MM.1S (cell line): ENCODE data around the gene PLXNA2.

Experiments used
- DNase-seq: peaks from one replicate; pipeline ENCODE4 v3.0.0-alpha.2; 2015
- H2AFZ ChIP-seq: fragments of 300-600 bp; sonication (generic); 2 replicates; pipeline ENCODE4 v1.6.0; 2016; ENCODE audit warnings: antibody characterized with exemption, low read length
- H3F3A ChIP-seq: fragments of 300-600 bp; sonication (generic); 2 replicates; pipeline ENCODE4 v1.6.1; 2016; ENCODE audit warnings: mild to moderate bottlenecking, antibody characterized with exemption, low read length, moderate library complexity, mixed read lengths; ENCODE audit not compliant: insufficient read depth
- H3K27ac ChIP-seq: fragments of 300-600 bp; sonication (generic); 2 replicates; pipeline ENCODE4 v1.5.1; 2016; ENCODE audit warnings: mild to moderate bottlenecking, low read length
- H3K27me3 ChIP-seq: fragments of 300-600 bp; sonication (generic); replicated peaks from 2 replicates; pipeline ENCODE4 v1.6.0; 2016; ENCODE audit warnings: low read length; ENCODE audit not compliant: insufficient read depth
- H3K36me3 ChIP-seq: fragments of 300-600 bp; sonication (generic); replicated peaks from 2 replicates; pipeline ENCODE4 v1.6.1; 2016; ENCODE audit warnings: mild to moderate bottlenecking, low read length, mixed read lengths; ENCODE audit not compliant: insufficient read depth
- H3K4me1 ChIP-seq: fragments of 300-600 bp; sonication (generic); 2 replicates; pipeline ENCODE4 v1.6.1; 2016; ENCODE audit warnings: low read length, mixed read lengths
- H3K4me2 ChIP-seq: fragments of 300-600 bp; sonication (generic); 2 replicates; pipeline ENCODE4 v1.6.0; 2016; ENCODE audit warnings: low read depth, low read length
- H3K4me3 ChIP-seq: fragments of 300-600 bp; sonication (generic); 2 replicates; pipeline ENCODE4 v1.5.1; 2016; ENCODE audit warnings: low read length, mixed read lengths
- H3K79me2 ChIP-seq: fragments of 300-600 bp; sonication (generic); 2 replicates; pipeline ENCODE4 v1.6.1; 2016; ENCODE audit warnings: mixed run types, low read length, mixed read lengths
- H3K9ac ChIP-seq: fragments of 300-600 bp; sonication (generic); 2 replicates; pipeline ENCODE4 v1.6.1; 2016; ENCODE audit warnings: low read length, mixed read lengths
- H3K9me2 ChIP-seq: fragments of 300-600 bp; sonication (generic); replicated peaks from 2 replicates; pipeline ENCODE4 v1.6.1; 2016; ENCODE audit warnings: mild to moderate bottlenecking, low read length, mixed read lengths; ENCODE audit not compliant: insufficient read depth
- H3K9me3 ChIP-seq: fragments of 300-600 bp; sonication (generic); replicated peaks from 2 replicates; pipeline ENCODE4 v1.6.1; 2016; ENCODE audit warnings: mild to moderate bottlenecking, low read length, mixed read lengths; ENCODE audit not compliant: insufficient read depth
- H4K20me1 ChIP-seq: fragments of 300-600 bp; sonication (generic); 2 replicates; pipeline ENCODE4 v1.6.1; 2016; ENCODE audit warnings: mild to moderate bottlenecking, low read length, moderate library complexity, mixed read lengths; ENCODE audit not compliant: insufficient read depth
- EZH2 ChIP-seq: fragments of 300-600 bp; sonication (generic); optimal IDR thresholded peaks from 2 replicates; pipeline ENCODE3; 2017; ENCODE audit warnings: low read depth, mild to moderate bottlenecking, antibody characterized with exemption, low read length, mixed read lengths
- EZH2phosphoT487 ChIP-seq: fragments of 300-600 bp; sonication (generic); IDR thresholded peaks from 2 replicates; pipeline ENCODE4 v1.6.1; 2018; ENCODE audit warnings: antibody characterized with exemption, low read length
- TF ChIP-seq, protein P1 (sequence below): fragments of 300-600 bp; sonication (generic); IDR thresholded peaks from 2 replicates; pipeline ENCODE4 v1.5.1; 2016; ENCODE audit warnings: antibody characterized with exemption, low read length, mixed read lengths

The PLXNA2 gene

DNA sequence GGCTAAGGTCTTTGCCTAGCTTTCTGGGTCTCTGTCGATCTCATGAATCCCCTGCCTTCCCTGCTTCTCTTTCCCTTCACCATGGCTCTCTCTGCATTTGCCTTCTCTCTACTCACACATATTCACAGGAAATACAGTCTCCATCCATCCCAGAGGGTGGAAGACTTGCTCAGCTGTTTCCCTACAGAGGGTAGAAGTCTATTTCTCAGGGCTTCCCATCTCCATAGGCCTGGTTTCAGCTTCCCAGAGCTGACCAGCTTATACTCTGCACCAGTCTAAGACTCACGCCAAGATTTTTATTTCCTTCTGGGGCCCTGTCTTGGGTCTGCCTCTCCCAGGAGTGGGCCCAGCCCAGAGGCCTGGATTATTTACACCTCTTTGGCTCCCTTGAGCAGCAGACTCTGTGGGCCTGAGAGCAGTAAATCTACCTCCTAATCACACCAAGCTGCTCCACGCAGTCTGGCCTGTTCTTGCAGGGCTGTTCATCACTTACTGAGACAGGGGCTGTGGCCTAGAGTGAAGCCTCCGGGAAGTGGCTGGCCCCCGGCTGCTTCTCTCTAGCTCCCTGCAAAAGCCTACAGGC is 102.5 kb downstream of the PLXNA2 start:
- Histone ChIP-seq H3K79me2 (no peaks in the 10 kb centered on the region), H3K9ac (no peak overlapping the region), H3K4me1 (no peaks in the 10 kb centered on the region), H3K27ac (no peak overlapping the region), H3K9me2 (no peaks in the 10 kb centered on the region), H3K4me3 (no peak overlapping the region), H2AFZ (no peak overlapping the region), H3K27me3 (no peaks in the 10 kb centered on the region), H3K36me3 (no peaks in the 10 kb centered on the region), H4K20me1 (no peaks in the 10 kb centered on the region), H3K4me2 (no peak overlapping the region), H3K9me3 (no peaks in the 10 kb centered on the region), H3F3A (no peaks in the 10 kb centered on the region)
- TF ChIP-seq, protein P1, sequence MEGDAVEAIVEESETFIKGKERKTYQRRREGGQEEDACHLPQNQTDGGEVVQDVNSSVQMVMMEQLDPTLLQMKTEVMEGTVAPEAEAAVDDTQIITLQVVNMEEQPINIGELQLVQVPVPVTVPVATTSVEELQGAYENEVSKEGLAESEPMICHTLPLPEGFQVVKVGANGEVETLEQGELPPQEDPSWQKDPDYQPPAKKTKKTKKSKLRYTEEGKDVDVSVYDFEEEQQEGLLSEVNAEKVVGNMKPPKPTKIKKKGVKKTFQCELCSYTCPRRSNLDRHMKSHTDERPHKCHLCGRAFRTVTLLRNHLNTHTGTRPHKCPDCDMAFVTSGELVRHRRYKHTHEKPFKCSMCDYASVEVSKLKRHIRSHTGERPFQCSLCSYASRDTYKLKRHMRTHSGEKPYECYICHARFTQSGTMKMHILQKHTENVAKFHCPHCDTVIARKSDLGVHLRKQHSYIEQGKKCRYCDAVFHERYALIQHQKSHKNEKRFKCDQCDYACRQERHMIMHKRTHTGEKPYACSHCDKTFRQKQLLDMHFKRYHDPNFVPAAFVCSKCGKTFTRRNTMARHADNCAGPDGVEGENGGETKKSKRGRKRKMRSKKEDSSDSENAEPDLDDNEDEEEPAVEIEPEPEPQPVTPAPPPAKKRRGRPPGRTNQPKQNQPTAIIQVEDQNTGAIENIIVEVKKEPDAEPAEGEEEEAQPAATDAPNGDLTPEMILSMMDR: no peak
- no peak for TF ChIP-seq EZH2
- TF ChIP-seq EZH2phosphoT487: no peak
- DNase-seq: no peak

GRCh38 chr1:208139434-208140045 is 104.6 kb downstream of the PLXNA2 start:
- TF ChIP-seq EZH2phosphoT487: no peak
- TF ChIP-seq, protein P1: no peak
- TF ChIP-seq EZH2: no peak
- Histone ChIP-seq H2AFZ (no peak overlapping the region), H3K36me3 (no peaks in the 10 kb centered on the region), H3F3A (no peaks in the 10 kb centered on the region), H3K4me2 (no peak overlapping the region), H3K4me3 (no peak overlapping the region), H3K27ac (no peak overlapping the region), H3K9me2 (no peaks in the 10 kb centered on the region), H3K27me3 (no peaks in the 10 kb centered on the region), H3K4me1 (no peaks in the 10 kb centered on the region), H3K79me2 (no peaks in the 10 kb centered on the region), H3K9ac (no peak overlapping the region), H3K9me3 (no peaks in the 10 kb centered on the region), H4K20me1 (no peaks in the 10 kb centered on the region)
- no peak for DNase-seq

DNA sequence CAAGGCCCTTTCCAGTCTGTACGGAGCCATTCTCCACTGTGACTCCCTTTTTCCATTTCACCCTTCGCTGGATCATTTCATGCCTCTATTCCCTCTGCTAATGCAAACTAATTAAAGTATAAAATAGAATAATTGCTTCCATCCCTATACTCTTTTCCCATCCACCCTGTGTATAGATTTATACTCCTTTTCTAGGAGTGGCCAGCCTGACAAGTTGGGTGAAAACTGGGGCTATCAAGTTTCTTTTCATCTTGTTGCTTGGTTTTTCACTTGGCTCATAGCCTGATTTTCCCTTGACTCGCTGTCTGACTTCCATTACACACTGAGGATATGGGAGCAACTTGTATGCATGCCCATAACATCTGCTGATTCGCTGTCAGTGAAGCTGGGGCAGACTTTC is 107.0 kb downstream of the PLXNA2 start:
- Histone ChIP-seq H3K79me2 (no peaks in the 10 kb centered on the region), H3F3A (no peaks in the 10 kb centered on the region), H3K9ac (no peak overlapping the region), H3K36me3 (no peaks in the 10 kb centered on the region), H3K9me2 (no peaks in the 10 kb centered on the region), H3K4me2 (no peak overlapping the region), H2AFZ (no peak overlapping the region), H3K27ac (no peak overlapping the region), H3K9me3 (no peaks in the 10 kb centered on the region), H3K27me3 (no peaks in the 10 kb centered on the region), H3K4me1 (peaks cover 7% of the 10 kb centered on the region), H4K20me1 (no peaks in the 10 kb centered on the region), H3K4me3 (no peak overlapping the region)
- TF ChIP-seq EZH2: no peak
- TF ChIP-seq EZH2phosphoT487: no peak
- TF ChIP-seq, protein P1: no peak
- no peak for DNase-seq
